K562 (cell line): ENCODE measurements around the gene SDHAF1.

Experiments
- ATF2 ChIP-seq: sonication (generic); formaldehyde crosslinking; IDR thresholded peaks from 2 replicates; pipeline ENCODE4 v1.8.1; 2022; ENCODE audit warnings: missing genetic modification reagents
- CHCHD3 ChIP-seq: fragments of 250-450 bp; sonication (Bioruptor Pico); IDR thresholded peaks from 2 replicates; pipeline ENCODE4 v2.1.2; 2022; ENCODE audit warnings: mild to moderate bottlenecking
- CREB1 ChIP-seq, 2 experiments: sonication (generic) in 1 of 2; formaldehyde crosslinking in 1 of 2; IDR thresholded peaks; 2 replicates each; pipeline versions ENCODE4 v1.6.1 to v1.8.0; 2012 to 2022; ENCODE audit warnings: inconsistent platforms in 1 of 2, mild to moderate bottlenecking in 1 of 2, missing genetic modification reagents in 1 of 2, moderate library complexity in 1 of 2
- NFYB ChIP-seq: IDR thresholded peaks from 2 replicates; pipeline ENCODE4 v1.6.1; 2011; ENCODE audit warnings: mild to moderate bottlenecking, moderate library complexity; ENCODE audit not compliant: insufficient read length; ENCODE audit errors: extremely low read depth
- POLR2A ChIP-seq: fragments of 450-650 bp; conservative IDR thresholded peaks from 2 replicates; pipeline ENCODE4 v1.6.1; 2016
- POLR2H ChIP-seq: IDR thresholded peaks from 2 replicates; pipeline ENCODE4 v1.6.1; 2016; ENCODE audit warnings: missing genetic modification characterization, low read depth, mild to moderate bottlenecking, control low read depth, missing compliant biosample characterization, moderate library complexity
- PRDM10 ChIP-seq: fragments of 450-650 bp; IDR thresholded peaks from 2 replicates; pipeline ENCODE4 v1.6.1; 2018; ENCODE audit not compliant: partially characterized antibody

DNA sequence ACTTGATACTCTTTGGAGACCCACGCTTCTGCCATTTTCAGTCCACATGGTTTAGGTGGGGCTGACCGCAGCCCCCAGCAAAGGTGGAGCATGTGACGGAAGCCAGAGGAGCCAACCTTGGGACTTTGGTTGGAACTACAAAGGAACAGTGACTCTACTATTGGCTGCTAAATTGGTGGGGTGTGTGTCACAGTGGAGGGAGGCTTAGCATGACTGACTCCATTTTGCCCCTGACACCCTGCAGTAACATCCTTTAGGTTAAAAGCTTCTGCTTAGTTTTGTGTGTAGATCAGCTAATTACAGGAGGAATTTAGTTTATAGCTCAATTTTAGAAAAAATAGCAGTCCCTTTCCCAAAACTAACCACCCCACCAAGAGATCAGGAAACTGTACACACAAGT is 6.6 kb downstream of the SDHAF1 start:
- TF ChIP-seq PRDM10, result no peak
- no peak for TF ChIP-seq CREB1 (IDR thresholded peaks at IDR 0.05)
- TF ChIP-seq CREB1 (CRISPR knock-in tag; IDR thresholded peaks at IDR 0.05), result no peak
- TF ChIP-seq NFYB, result no peak
- no peak for TF ChIP-seq POLR2H (tag)
- TF ChIP-seq POLR2A, result no peak
- TF ChIP-seq ATF2, result no peak
- TF ChIP-seq CHCHD3 (CRISPR knock-in tag), result no peak
